ENCODE measurements around the gene PRDM8.

DNA sequence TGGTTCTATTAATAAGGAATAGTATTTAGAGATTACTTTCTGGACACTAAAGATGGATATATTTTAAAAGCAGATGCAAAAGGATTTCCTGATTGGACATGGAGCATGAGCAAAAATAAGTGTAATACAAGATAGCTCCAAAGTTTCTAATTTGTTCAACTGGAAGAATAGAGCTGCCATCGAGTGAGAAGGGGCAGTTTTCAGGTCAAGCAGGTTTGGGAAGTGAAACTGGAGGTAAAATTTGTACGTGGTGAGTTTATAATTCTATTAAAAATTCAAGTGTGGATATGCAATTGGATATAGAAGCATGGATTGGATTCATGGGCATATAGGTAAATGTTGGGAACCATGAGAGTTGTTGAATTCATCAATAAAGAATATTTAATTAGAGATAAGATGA lies 31.8 kb downstream of the PRDM8 start:
- TF ChIP-seq POLR2AphosphoS5 (IDR thresholded peaks at IDR 0.05; ENCODE audit: borderline replicate concordance, low read depth, low read length) (no peak), EZH2 (IDR thresholded peaks at IDR 0.05) (no peak)
